HG02973 (cell line): ENCODE measurements around the gene ZCCHC8.
"Not testable (repeated sequence)": the region's sequence is repeated elsewhere in the genome, so short reads cannot be mapped to it uniquely, and the experiment has no call there.

Experiments
- ATAC-seq: cut with Tn5 transposase; IDR thresholded peaks from one replicate; pipeline ENCODE4 v1.9.1; 2021; ENCODE audit warnings: moderate library complexity; ENCODE audit not compliant: unreplicated experiment

ZCCHC8 gene

GRCh38 chr12:122435186-122435585 is 65.5 kb downstream of the ZCCHC8 start:
- no peak for ATAC-seq

GRCh38 chr12:122429043-122429442 is 71.7 kb downstream of the ZCCHC8 start:
- not testable (repeated sequence) for ATAC-seq

DNA sequence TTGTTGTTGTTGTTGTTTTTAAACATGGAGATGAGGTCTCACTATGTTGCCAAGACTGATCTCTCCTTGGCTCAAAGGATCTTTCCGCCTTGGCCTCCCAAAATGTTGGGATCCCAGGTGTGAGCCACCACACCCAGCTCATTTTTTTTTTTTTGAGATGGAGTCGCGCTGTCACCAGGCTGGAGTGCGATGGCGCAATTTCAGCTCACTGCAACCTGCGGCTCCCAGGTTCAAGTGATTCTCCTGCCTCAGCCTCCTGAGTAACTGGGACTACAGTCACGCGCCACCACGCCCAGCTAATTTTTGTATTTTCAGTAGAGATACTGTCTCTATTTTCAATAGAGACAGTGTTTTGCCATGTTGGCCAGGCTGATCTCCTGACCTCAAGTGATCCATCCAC is 73.3 kb downstream of the ZCCHC8 start:
- no peak for ATAC-seq

GRCh38 chr12:122423258-122424165 is 77.2 kb downstream of the ZCCHC8 start:
- ATAC-seq: no peak

- peak; percentile 7 for ATAC-seq
Measured at GRCh38 chr12:122422730-122423257, 77.9 kb downstream of the ZCCHC8 start.

- ATAC-seq: peak; percentile 49
Measured at GRCh38 chr12:122421821-122422729, 78.7 kb downstream of the ZCCHC8 start, which contains the start of gene CLIP1. TSS of gene CLIP1 (minus strand) at chr12:122422669. CDS start at chr12:122380452, 42,217 bp downstream.
